ENCODE data around the gene SEC24B.
"Not testable (repeated sequence)": the region's sequence is repeated elsewhere in the genome, so short reads cannot be mapped to it uniquely, and the experiment has no call there.

SEC24B gene

GRCh38 chr4:109548655-109549054 is 115.0 kb downstream of the SEC24B start:
- H3K4me1 ChIP-seq (ENCODE audit: insufficient read depth, insufficient read length) = no peaks in the 10 kb centered on the region
- H3K36me3 ChIP-seq (ENCODE audit: insufficient read depth, insufficient read length, low read length) = no peaks in the 10 kb centered on the region
- no peak overlapping the region for H3K9ac ChIP-seq (ENCODE audit: insufficient read length, low read depth)
- no peak overlapping the region for H3K4me3 ChIP-seq (ENCODE audit: insufficient read length, low read depth)
- TF ChIP-seq ZNF274 (IDR thresholded peaks at IDR 0.05; ENCODE audit: low read depth, low read length) = no peak
- no peak for TF ChIP-seq SUZ12 (IDR thresholded peaks at IDR 0.05; ENCODE audit: extremely low read depth, insufficient read depth, insufficient read length)
- no peak for TF ChIP-seq YY1 (IDR thresholded peaks at IDR 0.05; ENCODE audit: insufficient read depth, insufficient read length)
- H3K9me3 ChIP-seq (ENCODE audit: insufficient read depth, low read length) = no peaks in the 10 kb centered on the region
- DNase-seq (ENCODE audit: low read depth, low spot score) = no peak
- no peaks in the 10 kb centered on the region for H3K27me3 ChIP-seq (ENCODE audit: insufficient read depth, insufficient read length)

DNA sequence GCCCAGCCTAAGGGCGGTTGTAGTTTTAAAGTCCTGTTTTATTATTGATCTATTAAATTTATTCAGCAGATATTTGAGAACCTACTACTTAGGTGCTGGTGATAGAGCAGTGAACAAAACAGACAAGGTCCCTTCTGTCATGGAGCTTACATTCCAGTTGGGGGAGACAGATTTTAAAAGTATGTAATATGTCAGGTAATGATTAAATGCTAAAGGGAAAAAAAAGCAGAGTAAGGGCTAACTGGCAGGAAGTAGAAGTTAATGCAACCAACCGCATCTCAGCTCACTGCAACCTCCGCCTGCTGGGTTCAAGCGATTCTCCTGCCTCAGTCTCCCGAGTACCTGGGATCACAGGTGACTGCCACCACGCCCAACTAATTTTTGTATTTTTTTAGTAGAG is 118.6 kb downstream of the SEC24B start:
- Histone ChIP-seq H3K27me3 (ENCODE audit: insufficient read depth, insufficient read length) (no peaks in the 10 kb centered on the region), H3K4me3 (ENCODE audit: insufficient read length, low read depth) (no peak overlapping the region), H3K4me1 (ENCODE audit: insufficient read depth, insufficient read length) (no peaks in the 10 kb centered on the region), H3K36me3 (ENCODE audit: insufficient read depth, insufficient read length, low read length) (no peaks in the 10 kb centered on the region), H3K9me3 (ENCODE audit: insufficient read depth, low read length) (peaks cover 2% of the 10 kb centered on the region; the same call in 1 of the 2 replicates), H3K9ac (ENCODE audit: insufficient read length, low read depth) (no peak overlapping the region)
- TF ChIP-seq YY1 (IDR thresholded peaks at IDR 0.05; ENCODE audit: insufficient read depth, insufficient read length) (no peak), ZNF274 (IDR thresholded peaks at IDR 0.05; ENCODE audit: low read depth, low read length) (no peak), SUZ12 (IDR thresholded peaks at IDR 0.05; ENCODE audit: extremely low read depth, insufficient read depth, insufficient read length) (no peak)
- no peak for DNase-seq (ENCODE audit: low read depth, low spot score)

- Histone ChIP-seq H3K4me3 (ENCODE audit: insufficient read length, low read depth) (no peak overlapping the region), H3K4me1 (ENCODE audit: insufficient read depth, insufficient read length) (no peaks in the 10 kb centered on the region), H3K36me3 (ENCODE audit: insufficient read depth, insufficient read length, low read length) (no peaks in the 10 kb centered on the region), H3K9ac (ENCODE audit: insufficient read length, low read depth) (no peak overlapping the region), H3K9me3 (ENCODE audit: insufficient read depth, low read length) (peaks cover 11% of the 10 kb centered on the region; the same call in 1 of the 2 replicates), H3K27me3 (ENCODE audit: insufficient read depth, insufficient read length) (no peaks in the 10 kb centered on the region)
- no peak for DNase-seq (ENCODE audit: low read depth, low spot score)
- TF ChIP-seq SUZ12 (IDR thresholded peaks at IDR 0.05; ENCODE audit: extremely low read depth, insufficient read depth, insufficient read length) (no peak), ZNF274 (IDR thresholded peaks at IDR 0.05; ENCODE audit: low read depth, low read length) (no peak), YY1 (IDR thresholded peaks at IDR 0.05; ENCODE audit: insufficient read depth, insufficient read length) (no peak)
Observed at GRCh38 chr4:109553130-109553529, 119.5 kb downstream of the SEC24B start.

- H3K9me3 ChIP-seq (ENCODE audit: insufficient read depth, low read length) = peaks cover 13% of the 10 kb centered on the region; the same call in 1 of the 2 replicates
- no peaks in the 10 kb centered on the region for H3K4me1 ChIP-seq (ENCODE audit: insufficient read depth, insufficient read length)
- no peak for DNase-seq (ENCODE audit: low read depth, low spot score)
- no peak overlapping the region for H3K9ac ChIP-seq (ENCODE audit: insufficient read length, low read depth)
- peaks cover 8% of the 10 kb centered on the region for H3K27me3 ChIP-seq (ENCODE audit: insufficient read depth, insufficient read length)
- H3K36me3 ChIP-seq (ENCODE audit: insufficient read depth, insufficient read length, low read length) = no peaks in the 10 kb centered on the region
- TF ChIP-seq ZNF274 (IDR thresholded peaks at IDR 0.05; ENCODE audit: low read depth, low read length) = no peak
- TF ChIP-seq SUZ12 (IDR thresholded peaks at IDR 0.05; ENCODE audit: extremely low read depth, insufficient read depth, insufficient read length) = no peak
- no peak for TF ChIP-seq YY1 (IDR thresholded peaks at IDR 0.05; ENCODE audit: insufficient read depth, insufficient read length)
- H3K4me3 ChIP-seq (ENCODE audit: insufficient read length, low read depth) = no peak overlapping the region
Observed at GRCh38 chr4:109554971-109555370, 121.4 kb downstream of the SEC24B start.

DNA sequence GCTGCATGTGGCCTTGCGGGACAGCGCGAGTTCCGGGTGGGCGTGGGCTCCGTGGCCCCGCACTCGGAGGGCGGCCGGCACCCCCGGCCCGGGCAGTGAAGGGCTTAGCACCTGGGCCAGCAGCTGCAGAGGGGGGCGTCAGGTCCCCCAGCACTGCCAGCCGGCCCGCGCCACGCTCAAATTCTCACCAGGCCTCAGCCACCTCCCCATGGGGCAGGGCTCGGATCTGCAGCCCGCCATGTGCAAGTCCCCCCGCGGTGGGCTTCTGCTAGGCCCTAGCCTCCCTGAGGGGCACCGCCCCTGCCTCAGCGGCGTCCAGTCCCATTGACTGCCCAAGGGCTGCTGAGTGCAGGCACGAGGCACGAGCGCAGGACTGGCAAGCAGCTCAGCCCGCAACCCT is 123.8 kb downstream of the SEC24B start:
- Histone ChIP-seq H3K9me3 (ENCODE audit: insufficient read depth, low read length) (peaks cover 13% of the 10 kb centered on the region; the same call in 1 of the 2 replicates), H3K4me3 (ENCODE audit: insufficient read length, low read depth) (no peak overlapping the region), H3K4me1 (ENCODE audit: insufficient read depth, insufficient read length) (no peaks in the 10 kb centered on the region), H3K9ac (ENCODE audit: insufficient read length, low read depth) (no peak overlapping the region), H3K27me3 (ENCODE audit: insufficient read depth, insufficient read length) (peaks cover 15% of the 10 kb centered on the region), H3K36me3 (ENCODE audit: insufficient read depth, insufficient read length, low read length) (no peaks in the 10 kb centered on the region)
- no peak for TF ChIP-seq YY1 (IDR thresholded peaks at IDR 0.05; ENCODE audit: insufficient read depth, insufficient read length)
- TF ChIP-seq ZNF274 (IDR thresholded peaks at IDR 0.05; ENCODE audit: low read depth, low read length) = no peak
- no peak for TF ChIP-seq SUZ12 (IDR thresholded peaks at IDR 0.05; ENCODE audit: extremely low read depth, insufficient read depth, insufficient read length)
- no peak for DNase-seq (ENCODE audit: low read depth, low spot score)

- H3K4me3 ChIP-seq (ENCODE audit: insufficient read length, low read depth); H3K9ac ChIP-seq (ENCODE audit: insufficient read length, low read depth); H3K36me3 ChIP-seq (ENCODE audit: insufficient read depth, insufficient read length, low read length); DNase-seq (ENCODE audit: low read depth, low spot score); H3K4me1 ChIP-seq (ENCODE audit: insufficient read depth, insufficient read length): not testable (repeated sequence)
- peaks cover 15% of the 10 kb centered on the region for H3K27me3 ChIP-seq (ENCODE audit: insufficient read depth, insufficient read length)
- H3K9me3 ChIP-seq (ENCODE audit: insufficient read depth, low read length) = peaks cover 13% of the 10 kb centered on the region; the same call in 1 of the 2 replicates
Observed at GRCh38 chr4:109558095-109558494, 124.5 kb downstream of the SEC24B start.

DNA sequence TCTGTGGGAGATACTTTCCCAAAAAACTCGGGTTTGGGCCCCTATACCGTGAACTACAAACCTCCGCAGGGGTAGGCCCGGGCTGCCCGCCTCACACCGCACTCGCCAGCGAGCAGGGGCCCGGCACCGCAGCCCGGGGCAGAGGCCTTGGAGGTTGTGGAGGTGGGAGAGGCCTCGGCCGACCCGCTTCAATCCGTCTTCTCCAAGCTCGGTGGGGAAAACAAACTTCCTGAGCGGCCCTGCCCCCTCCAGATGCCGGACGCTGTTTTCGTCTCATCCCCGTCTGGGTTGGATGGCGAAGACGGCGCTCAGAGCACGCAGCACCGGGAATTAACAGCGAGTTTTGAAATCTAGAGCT is 126.0 kb downstream of the SEC24B start:
- Histone ChIP-seq H3K4me1 (ENCODE audit: insufficient read depth, insufficient read length) (no peaks in the 10 kb centered on the region), H3K4me3 (ENCODE audit: insufficient read length, low read depth) (peak overlapping the region; percentile 65), H3K36me3 (ENCODE audit: insufficient read depth, insufficient read length, low read length) (no peaks in the 10 kb centered on the region), H3K9me3 (ENCODE audit: insufficient read depth, low read length) (peaks cover 13% of the 10 kb centered on the region; the same call in 1 of the 2 replicates), H3K9ac (ENCODE audit: insufficient read length, low read depth) (peak overlapping the region; percentile 83), H3K27me3 (ENCODE audit: insufficient read depth, insufficient read length) (peaks cover 15% of the 10 kb centered on the region)
- peak; percentile 27 for DNase-seq (ENCODE audit: low read depth, low spot score)
- TF ChIP-seq YY1 (IDR thresholded peaks at IDR 0.05; ENCODE audit: insufficient read depth, insufficient read length) (no peak), SUZ12 (IDR thresholded peaks at IDR 0.05; ENCODE audit: extremely low read depth, insufficient read depth, insufficient read length) (no peak), ZNF274 (IDR thresholded peaks at IDR 0.05; ENCODE audit: low read depth, low read length) (no peak)
